HG02981 (cell line): ENCODE data around the gene MAB21L4.

ENCODE experiments used
- ATAC-seq: cut with Tn5 transposase; IDR thresholded peaks from one replicate; pipeline ENCODE4 v1.9.1; 2021; ENCODE audit warnings: mild to moderate bottlenecking, moderate library complexity; ENCODE audit not compliant: unreplicated experiment

MAB21L4 gene

DNA sequence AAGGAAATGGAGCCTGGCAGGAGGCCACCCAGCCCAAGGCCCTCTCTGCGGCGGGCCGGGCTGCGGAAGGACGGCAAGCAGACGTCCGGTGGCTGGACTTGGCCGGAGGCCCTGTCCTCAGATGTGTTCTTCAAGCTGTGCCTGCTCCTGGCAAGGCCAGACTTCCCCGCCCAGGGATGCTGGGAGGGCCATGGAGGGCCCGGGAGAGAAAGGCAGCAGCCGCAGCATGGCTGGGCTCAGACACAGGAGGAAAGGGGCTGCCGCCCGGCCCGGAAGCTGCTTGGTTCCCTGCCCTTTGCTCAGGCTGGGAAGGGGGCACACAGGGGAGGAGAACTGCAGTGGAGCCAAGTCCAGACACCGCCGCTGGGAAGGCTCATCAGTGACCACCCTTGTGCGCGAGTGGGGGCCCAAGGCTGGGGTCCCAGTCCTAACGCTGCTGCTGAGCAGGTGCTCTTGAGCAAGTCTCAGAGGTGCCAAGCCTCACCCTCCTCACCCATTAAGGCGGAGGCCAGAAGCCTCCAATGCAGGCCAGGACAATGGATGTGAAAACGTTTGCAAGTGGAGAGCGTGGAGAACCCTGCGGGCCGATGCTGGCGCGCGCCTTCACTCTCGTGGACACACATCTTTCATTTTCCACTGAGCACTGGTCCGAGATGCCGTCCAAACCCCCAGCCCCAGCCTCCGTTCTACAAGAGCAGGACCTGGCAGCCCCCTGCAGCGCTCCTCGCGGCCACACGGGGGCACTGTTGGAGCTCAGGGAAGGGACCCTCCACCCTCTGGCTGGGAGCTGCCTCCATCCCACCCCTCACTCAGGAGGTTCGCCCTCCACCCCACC lies 18.1 kb upstream of the MAB21L4 start:
- ATAC-seq = no peak

DNA sequence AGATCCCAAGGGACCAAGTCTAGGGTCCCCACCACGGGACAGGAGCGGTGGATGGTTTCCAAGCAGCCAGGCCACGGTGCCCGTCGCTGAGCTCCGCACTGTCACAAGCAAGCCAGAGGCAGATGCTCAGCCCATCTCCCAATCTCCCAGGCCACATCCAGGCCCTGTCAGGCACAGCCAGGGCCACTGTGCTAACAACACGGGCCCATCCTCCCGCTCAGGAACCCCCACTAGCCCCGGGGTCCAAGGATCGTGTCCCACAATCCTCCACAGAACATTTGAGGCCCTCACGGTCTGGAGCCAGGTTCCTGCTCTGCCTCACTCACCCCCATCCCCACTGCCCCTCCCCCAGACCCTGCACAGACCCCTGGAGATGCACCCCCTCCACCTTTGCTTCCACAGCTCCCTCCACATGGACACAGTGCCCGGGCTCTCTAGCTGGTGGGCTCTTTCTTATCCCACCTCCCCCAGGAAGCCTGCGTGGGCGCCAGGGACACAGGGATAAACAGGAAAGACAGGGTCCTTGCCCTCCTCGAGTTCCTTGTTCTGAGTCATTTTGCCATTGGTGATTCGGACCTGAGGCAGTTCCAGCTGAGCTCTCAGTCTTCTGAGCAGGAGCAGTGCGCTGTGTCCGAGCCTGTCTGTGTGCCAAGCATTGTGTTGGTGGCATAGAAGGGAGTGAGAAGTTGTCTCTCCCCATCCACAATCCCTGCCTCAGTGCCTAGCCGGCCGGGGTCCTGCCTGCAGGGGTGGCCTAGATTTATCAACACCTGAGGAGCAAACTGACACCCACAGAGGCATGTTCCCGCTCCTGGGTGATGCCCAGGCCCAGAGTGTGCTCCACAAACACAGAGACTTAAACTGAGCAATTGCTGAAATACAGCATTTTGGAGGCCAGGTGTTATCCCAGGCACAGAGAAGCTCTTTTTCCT lies 17.2 kb upstream of the MAB21L4 start:
- no peak for ATAC-seq

DNA sequence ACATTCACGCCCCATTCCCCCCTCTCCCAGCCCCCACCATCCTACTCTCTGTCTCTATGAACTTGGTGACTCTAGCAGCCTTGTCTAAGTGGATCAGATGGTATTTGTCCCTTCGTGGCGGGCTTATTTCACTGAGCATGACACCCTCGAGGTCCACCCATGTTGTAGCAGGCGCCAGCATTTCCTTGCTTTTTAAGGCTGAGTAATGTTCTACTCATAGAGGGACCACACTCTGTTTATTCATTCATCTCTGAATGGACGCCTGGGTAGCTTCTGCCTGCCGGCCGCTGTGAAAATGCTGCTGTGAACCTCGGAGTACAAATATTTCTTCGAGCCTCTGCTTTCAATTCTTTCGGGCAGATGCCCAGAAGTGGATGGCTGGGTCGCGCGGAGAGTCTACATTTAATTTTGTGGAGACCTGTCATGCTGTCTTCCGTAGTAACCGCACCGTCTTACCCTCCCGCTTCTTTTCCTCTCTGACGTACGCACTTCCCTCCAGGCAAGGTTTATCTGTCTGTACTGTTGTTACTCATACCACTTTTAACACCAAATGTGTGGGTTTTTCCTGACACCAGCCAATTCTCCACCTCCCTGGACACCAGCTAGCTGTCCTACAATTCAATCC lies 15.8 kb upstream of the MAB21L4 start:
- no peak for ATAC-seq

DNA sequence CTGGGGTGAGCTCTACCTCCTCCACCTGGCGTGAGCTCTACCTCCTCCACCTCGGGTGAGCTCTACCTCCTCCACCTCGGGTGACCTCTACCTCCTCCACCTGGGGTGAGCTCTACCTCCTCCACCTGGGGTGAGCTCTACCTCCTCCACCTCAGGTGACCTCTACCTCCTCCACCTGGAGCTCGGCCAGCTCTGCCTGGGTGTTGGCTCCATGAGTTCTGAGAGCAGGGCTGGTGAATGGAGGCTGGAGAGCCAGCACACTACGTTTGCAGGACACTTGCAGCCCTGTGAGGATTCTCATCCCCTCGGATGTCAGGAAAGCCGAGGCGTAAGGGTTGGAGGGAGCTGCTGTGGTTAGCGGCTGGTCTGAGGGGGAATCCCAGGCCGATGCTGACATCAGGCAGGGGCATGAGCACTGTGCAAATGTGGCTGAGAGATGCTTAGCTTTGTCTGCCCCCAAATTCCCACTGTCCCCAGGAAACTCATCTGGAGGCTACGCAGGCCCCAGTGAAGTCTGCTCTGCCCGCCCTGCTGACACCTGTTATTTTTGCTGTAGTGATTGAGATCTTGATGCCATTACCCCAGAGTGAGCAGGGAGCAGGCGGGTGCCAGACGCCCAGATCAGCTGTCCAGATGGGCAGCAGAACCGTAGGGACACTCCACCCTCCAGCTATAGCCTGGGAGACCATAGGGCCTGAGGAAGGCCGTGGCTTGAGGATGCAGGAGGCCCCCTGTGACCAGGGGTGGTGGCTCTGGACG lies 13.4 kb upstream of the MAB21L4 start:
- no peak for ATAC-seq

DNA sequence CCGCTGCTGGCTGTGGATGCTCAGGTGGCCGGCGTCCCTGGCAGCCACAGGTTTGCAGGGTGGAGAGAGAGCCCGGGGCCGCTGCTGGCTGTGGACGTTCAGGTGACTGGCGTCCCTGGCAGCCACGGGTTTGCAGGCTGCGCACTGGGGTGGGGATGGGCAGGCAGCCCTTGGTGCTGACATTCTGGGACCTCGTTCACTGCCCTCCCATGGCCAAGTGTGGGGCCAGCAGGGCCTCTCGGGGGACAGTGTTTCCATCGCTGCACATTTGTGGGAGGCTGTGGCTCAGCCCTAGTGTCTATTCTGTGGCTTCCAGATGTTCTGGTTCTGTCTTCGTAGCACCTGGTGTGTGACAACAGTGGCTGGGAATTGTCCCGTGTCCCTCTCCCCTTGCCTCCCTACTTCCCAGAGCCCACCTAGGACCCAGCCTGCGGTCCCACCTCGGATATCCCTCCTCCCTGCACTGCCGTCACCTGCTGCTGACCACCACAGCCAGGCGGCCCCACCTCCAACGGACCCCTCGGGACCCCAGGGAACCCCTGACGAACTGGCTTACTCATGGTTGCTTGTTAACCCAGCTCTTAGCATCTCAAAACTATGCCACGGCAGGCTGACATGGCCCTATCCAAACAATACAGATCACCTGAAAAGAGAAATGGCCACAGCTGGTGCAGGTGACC lies 11.1 kb upstream of the MAB21L4 start:
- no peak for ATAC-seq

DNA sequence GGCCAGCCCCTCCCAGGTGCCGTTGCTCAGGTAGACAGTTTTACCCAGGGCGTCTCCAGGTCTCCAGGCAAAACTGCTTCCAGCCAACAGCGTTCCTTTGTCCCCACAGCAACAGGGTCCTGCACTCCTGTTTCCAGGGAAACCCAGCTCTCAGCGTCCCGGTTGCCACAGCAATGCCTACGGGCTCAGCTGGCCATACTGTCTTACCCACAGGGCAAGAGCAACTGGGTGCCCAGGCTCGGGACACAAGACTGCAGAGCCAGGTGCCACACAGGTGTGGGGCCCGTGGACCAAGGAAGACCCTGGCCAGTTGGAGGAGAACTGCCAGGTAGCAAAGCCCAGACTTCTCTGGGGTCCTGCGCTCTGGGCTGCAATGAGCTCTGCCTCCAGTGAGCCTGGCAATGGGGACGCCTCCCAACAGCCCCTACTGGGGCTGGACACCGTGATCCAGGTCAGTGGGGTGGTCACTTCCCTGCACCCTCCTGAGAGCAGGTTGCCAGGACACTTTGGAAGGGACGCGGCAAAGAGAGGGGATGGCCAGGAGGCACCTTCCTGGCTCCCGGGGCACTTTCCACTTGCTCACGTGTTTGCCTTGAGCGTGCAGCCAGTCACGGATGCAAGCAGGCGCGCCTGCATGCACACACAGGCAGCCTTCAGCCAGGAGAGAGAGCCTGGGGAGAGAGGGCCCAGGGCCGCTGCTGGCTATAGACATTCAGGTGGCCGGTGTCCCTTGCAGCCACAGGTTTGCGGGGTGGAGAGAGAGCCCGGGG lies 10.4 kb upstream of the MAB21L4 start, which contains the start of gene CROCC2:
TSS of gene CROCC2 (plus strand) at position 196 of the 770 bp plus-strand sequence. CDS start at position 374, 178 bp downstream.
- ATAC-seq = no peak

DNA sequence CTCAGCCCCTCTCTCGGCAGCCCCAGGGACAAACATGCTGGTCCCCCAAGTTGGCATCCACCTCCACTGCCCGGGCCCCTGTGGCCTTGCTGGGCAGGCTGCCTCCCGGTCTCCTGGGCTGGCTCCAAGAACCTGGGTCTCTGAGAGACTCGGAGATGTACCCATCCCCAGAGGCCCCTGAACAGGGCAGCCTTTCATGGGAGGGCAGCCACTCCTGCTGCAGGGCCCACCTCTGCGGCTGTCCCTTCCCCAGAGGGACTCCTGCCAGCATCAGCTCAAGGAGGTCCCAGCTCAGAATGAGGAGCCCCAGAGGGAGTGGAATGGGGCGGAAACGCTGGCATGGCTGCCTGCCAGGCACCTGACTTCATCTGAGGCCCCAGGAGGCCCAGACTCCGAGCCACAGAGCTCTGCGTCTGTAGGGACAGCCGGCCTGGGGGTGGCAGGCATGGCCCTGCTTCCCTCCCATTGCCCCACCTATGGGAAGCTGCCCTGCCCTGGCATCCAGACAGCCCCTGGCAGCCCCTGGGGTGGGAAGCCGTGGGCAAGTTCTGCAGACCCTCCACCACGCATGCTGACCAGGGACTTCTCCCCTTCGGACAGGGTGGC lies 9.3 kb upstream of the MAB21L4 start:
- ATAC-seq = no peak

DNA sequence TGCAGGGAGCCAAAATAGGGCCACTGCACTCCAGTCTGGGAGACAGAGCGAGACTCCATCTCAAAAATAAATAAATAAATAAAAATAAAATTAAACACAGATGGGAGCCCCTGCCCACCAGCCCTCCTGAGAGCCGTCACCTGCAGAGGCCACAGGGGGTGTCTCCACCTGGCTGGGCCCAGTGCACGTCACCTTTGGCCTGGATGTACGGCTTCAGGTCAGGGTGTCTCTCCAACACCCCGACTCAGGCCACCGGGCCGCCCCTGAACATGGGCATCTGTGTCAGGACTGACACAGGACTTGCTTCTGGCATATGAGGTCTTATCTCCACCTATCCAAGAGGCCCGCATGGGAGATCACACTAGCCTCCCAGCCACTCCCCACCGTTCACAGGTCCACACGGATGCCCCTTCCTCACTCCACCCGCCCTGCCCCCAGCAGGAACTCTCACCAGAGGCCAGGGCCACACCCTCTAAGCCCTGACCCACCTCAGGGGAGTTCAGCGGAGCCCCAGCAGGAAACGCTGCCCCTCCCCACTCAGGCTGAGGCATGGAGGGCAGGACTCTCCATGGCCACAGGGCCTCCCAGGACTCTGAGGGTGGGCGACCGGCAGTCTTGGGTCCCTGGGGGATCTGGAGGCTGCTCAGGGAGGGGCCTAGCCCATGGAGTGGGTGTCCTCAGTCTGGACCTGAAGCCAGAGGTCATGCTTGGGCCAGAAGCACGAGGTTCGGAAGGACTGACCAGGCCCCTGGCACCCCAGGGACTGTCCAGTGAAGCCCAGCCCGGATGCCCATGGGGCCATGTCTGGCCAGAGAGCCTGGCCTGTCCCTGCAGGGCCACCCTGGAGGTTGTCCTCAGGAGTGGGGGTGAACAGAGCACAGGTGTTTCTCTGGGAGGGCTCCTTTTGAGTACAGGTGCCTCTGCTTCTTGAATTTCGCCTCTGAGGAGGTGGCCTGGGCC lies 8.5 kb upstream of the MAB21L4 start:
- ATAC-seq = no peak

DNA sequence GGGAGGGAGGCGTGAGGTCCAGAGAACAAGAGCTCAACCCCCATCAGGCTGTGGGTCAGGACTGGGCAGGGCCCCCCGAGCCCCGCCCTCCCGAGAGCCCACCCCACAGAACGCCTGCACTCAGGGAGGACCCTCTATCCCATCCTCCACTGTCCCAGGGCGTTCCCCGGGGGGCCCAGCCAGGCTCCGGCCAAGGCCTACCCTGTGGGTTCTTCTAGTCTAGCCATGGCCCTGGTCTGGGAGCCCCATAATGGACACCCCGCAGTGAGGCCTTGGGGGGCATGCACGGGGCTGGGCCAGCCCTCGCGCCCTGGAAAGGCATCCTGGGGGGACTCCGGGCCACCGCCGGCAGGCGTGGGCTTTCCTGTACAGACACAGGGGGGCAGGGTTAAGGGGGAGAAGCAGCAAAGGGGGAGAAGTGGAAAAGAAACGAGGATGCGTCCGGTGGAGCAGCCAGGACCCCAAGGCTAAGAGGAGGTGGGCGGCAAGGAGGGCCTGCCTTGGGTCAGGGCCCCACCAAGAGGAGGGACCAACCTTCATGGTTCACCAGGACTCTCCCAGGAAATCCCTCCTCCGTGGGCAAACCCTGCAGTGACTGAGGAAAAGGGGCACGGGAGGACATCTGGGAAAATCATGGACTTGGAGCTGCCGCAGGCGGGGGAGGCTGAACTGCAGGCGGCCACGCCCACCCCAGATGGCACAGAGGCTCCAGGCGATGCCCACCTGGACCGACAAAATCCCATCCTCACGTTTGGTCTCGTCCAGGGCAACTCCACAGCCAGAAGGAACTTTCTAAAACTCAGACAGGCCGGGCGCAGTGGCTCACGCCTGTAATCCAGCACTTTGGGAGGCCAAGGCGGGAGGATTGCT lies 7.5 kb upstream of the MAB21L4 start:
- no peak for ATAC-seq

DNA sequence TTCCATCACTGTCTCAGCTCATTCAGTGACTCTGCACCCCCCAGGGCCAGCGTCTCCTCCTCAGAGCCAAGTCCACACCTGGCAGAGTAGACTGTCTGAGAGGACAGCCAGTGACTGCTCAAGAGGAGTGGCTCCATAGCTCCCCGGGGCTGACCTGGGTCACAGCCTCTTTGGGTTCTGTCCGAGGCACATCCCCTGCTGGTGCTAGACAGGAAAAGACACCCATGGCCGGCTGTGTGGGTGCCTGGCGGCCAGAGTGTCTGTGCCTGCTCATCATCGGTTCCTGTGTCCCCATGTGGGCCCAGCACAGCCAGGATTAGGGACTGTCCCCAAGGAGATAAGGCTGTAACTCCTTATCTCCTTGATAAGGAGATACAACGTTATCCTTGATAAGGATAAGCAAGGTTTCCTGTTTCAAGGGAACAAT lies 6.7 kb upstream of the MAB21L4 start:
- no peak for ATAC-seq

DNA sequence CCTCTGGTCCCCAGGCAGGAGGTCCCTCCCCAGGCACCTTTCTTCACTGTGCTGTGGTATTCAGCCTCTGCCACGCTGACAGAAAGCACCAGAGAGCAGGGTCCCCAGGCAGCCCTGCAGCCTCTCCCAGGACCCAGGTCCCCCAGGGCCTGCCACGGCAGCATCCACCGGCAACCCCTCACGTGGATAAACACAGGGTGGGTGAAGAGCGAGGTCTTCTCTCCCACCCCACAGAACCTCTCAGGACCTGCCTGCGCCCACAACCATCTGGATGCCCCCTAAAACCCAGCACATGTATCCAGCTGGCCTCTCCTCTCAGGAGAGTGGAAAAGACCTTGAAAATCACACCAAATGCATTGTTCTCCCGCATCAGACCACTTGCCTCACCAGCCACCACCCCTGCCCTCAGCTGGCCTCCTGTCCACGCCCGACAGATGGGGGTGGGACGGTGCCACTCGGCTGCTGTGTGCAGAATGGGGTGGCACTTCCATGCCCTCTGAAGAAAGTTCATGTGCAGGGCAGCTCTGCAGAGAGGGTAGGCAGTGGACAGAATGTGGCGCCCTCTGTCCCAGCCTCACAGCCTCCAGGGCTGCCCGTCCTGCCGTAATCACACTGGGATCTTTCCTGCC lies 6.1 kb upstream of the MAB21L4 start:
- no peak for ATAC-seq

DNA sequence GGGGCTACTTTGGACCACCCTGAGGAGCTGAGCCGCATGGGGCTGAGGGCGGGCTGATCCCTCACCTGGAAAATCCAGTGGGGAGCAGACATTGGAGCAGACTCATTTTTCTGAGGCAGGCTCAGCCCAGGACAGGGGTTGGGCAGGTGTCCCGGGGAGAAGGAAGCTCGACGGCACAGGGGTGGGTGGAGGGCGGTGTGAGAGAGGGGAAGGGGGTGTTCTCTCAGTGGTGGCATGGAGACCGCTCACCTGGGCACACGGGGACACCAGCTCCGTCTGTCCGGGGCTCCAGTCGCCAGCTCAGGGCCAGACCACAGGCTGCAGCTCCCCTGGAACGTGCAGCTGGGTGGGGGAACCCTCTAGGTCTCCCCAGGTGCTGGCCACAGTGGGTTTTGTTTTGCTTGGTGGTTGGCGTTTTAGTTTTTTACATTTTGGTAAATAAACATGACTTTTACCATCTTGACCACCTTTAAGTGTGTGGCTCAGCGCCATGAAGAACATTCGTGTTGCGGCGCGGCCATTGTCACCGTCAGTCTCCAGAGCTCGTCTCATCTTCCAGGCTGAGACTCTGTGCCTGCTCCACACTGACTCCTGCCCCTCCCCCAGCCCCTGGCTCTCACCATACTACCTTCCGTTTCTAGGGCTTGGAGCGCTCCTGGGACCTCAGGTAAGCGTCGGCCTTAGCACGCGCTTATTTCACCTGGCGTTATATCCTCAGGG lies 4.3 kb upstream of the MAB21L4 start:
- no peak for ATAC-seq

DNA sequence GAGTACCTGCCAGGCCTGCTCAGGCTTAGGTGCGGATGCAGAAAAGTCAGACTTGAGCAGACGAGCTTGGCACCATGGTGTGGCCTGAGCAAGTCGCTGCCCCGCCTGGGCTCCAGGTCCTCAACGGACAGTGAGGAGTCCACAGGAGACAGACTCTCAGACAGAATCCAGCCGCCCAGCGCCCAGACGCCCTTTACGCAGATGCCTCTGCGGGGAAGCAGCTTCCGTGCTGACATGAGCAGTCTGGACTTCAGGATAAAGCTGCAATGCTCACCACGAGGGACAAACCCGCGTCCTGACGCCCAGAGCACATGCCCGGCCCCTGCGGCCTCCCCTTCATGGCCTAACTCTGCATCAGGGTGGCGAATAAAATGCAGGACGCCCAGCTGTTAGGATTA lies 3.5 kb upstream of the MAB21L4 start:
- ATAC-seq = no peak

DNA sequence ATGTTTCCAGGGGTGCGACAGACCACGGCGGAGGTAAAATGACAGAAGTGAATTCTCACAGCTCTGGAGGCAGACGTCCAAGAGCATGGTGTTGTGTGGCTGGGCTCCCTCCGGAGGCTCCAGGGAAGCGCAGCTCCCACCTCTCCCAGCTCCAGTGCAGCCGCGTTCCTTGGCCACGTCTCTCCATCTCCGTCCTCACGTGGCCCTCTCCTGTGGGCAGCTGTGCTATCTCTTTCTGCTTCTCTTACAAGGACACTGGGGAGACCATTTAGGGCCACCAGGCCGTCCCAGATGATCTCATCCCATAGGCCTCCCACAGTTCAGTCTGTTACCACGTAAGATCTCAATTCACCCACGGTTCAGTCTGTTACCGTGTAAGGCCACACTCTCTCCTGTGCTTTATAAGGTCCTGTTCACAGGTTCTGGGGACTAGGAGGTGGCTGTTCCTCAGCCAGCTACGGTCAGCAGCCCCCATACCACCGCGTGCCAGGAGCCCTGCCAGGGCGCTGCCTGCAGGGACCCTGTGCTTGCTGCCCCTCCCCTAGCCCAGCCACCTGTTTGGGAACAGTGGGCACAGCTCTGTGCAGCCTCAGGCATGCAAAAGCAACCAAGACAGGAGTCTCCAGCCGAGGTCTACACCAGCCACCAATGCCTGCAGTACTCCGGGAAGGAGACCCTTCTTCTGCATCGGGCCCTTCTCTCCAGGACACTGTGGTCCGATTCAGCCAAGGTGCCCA lies 2.9 kb upstream of the MAB21L4 start:
- no peak for ATAC-seq
